AML-193 (cell line): ENCODE data around the gene RPS21.
"Not testable (repeated sequence)": the region's sequence is repeated elsewhere in the genome, so short reads cannot be mapped to it uniquely, and the experiment has no call there.

Experiments used
- DNase-seq, 2 experiments: peaks; one replicate each; lab custom pipeline; 2025; lab: John Stamatoyannopoulos, UW

The RPS21 gene

GRCh38 chr20:62425281-62426058, 38.6 kb downstream of the RPS21 start:
- DNase-seq = no peak

GRCh38 chr20:62426059-62426348, 39.1 kb downstream of the RPS21 start:
- not testable (repeated sequence) for DNase-seq

DNA sequence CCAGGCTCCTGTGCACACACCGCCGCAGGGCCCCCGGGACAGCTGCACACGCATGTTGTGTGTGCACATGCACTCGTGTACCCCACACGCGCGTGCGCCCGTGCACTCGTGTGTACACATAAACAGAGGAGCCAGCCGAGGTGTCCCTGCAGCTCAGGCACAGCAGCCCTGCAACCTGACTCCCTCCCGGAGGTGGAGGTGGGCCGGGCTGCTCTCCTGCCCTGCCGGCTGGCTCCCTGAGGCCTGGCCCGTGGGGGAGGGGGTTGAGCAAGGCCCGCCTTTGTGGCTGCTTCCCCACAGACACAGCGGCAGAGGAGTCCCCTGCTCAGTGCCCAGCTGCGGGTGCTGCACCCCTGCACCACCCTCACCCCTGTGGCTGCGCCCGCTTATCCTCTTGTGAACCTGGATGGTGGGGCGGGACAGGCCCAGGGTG, 39.8 kb downstream of the RPS21 start:
- DNase-seq = no peak

GRCh38 chr20:62427172-62428001, 40.5 kb downstream of the RPS21 start, which contains the start of gene RBBP8NL:
RBBP8NL (minus strand) TSS chr20:62427539; CDS start chr20:62419647, 7,892 bp downstream.
- no peak for DNase-seq

DNA sequence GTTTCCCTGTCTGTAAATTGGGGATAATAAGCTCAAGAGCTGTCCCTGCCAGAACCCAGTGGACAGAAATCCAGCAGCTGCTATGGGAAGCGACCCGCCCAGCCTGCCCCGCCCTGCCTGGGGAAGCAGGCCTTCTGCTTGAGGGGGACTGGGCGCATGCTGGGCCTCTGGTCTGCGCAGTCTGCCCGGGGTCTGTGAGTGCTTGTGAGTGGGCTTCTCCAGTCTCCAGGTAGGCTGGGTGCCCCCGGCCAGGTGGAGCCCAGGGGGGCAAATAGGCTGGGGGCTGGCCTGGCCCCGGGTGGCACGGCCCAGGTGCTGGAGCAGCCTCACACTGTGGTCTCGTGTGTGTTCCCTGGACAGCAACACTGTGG, 41.1 kb downstream of the RPS21 start:
- no peak for DNase-seq

- DNase-seq = no peak
Measured at GRCh38 chr20:62428396-62429295, 41.7 kb downstream of the RPS21 start.

GRCh38 chr20:62429455-62430310, 42.8 kb downstream of the RPS21 start:
- no peak for DNase-seq

- no peak for DNase-seq
Measured at GRCh38 chr20:62430311-62430853, 43.5 kb downstream of the RPS21 start.

- no peak for DNase-seq
Measured at GRCh38 chr20:62430866-62431447, 44.1 kb downstream of the RPS21 start.

DNA sequence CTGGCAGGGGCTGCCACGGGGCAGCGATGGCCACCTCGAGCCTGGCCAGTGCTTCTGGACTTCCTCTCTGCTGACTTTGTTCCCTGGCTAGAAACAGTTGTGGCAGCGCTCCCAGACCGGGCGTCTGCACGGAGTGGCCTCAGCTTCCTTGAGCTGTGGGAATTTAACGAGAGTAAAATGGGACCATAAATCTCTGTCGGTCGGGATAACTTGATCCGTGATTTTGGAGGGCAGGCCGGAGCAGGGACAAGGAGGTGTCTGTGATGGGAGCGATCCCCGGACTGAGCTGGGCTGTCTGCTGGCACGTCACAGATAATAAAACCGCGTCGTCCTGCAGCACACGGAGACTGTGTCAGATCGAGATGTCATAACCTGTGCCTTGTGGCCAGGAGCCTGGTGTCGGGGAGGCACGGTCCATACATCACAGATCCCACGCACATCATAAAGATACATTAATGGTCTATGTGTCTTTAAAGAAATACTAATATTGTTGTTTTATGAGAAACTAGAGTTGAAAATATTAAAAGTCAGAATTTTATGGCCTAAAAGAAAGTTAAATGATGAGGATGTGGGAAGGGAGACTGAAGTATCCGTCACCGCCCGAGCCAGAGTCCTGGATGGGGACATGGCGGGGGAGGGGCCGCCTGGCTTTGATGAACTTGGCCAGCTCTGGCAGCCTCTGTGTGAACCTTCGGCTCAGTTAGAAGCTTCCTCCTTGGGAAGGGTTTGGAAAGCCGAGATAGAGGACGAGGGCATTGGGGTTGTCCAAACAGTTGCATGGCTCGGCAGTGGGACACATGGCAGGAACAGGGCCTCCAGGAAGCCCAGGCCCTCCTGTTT, 47.0 kb downstream of the RPS21 start:
- no peak for DNase-seq

DNA sequence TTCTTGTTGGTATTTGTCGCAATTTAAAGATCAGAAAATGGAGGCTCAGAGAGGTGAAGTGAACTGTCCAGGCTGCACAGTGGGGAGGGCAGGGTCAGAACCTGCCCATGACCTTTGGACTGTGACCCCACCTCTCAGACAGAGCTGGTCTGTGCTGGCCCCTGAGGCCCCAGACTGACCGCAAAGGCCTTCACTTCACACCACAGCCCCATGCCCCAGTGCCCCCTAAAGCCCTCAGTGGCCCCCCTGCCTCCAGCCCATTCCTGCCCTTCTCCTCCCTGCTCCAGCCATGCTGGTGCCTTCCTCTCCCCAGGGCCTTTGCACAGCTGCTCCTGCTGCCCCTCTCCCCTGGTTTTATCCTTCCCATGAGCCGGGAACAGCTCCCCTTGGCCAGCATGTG, 49.8 kb downstream of the RPS21 start:
- DNase-seq = no peak

DNA sequence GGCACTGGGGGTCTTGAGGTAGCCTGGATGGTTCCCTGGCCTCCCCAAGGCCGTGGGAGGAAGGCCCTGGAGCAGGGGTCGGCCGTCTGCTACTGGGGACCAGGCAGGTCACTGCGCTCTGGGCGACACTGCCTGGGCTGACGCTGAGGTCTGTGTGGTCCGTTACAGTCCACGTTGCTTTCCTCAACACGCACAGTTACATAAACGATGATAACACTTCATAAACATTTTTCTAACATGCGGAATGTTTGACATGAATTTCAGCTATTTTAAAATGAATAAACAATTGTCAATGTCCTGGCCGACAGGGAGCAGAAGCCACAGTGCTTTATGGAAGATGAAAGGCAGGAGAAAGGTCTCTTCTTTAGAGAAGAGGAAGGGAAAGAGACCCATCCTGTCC, 50.6 kb downstream of the RPS21 start:
- DNase-seq = no peak

- DNase-seq = no peak
Measured at GRCh38 chr20:62437927-62438326, 51.0 kb downstream of the RPS21 start.
